Measurements from ENCODE around the gene SCRT2. TPM values are rescaled to one million over a fixed set of nuclear protein-coding genes. Genes with fewer than 3 reads are reported as not detected.

The SCRT2 gene
- total RNA-seq, 1 donor from 2014 or later, result not detected

GRCh38 chr20:676315-676937 is 824 bp upstream of the SCRT2 start:
- Histone ChIP-seq H3K36me3 (ENCODE audit: control insufficient read depth, insufficient read depth, low read length) (no peaks in the 10 kb centered on the region), H3K4me3 (ENCODE audit: low read depth, low read length) (no peak overlapping the region), H3K27me3 (ENCODE audit: control insufficient read depth, insufficient read depth, low read length) (peaks cover 33% of the 10 kb centered on the region)
- DNase-seq (ENCODE audit: low read depth) (no peak), FAIRE-seq (no peak)
- TF ChIP-seq CTCF (IDR thresholded peaks at IDR 0.05; ENCODE audit: insufficient read depth, low read length, severe bottlenecking), result no peak

DNA sequence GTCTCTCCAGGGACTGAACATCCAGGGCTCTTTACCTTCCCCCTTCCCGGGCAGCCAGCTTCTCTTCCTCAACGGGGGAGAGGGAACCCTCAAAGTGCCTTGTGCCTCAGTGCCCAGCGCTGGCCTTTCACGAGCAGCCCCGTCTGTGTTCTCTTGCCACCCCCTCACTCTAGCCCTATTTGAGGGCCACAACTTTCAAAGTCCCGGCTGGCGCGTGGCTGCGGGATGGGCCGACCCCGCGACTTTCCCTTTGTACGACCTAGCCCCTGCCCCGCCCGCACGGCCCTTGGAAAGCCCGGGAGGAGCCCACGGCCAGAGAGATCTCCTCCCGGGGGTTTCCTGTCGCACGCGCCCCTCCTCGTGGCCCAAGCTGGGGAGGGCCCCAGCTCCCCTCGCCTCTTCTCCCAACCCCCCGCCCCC is 559 bp downstream of the SCRT2 start:
- no peak for TF ChIP-seq CTCF (IDR thresholded peaks at IDR 0.05; ENCODE audit: insufficient read depth, low read length, severe bottlenecking)
- no peaks in the 10 kb centered on the region for H3K36me3 ChIP-seq (ENCODE audit: control insufficient read depth, insufficient read depth, low read length)
- H3K27me3 ChIP-seq (ENCODE audit: control insufficient read depth, insufficient read depth, low read length), result peaks cover 40% of the 10 kb centered on the region
- no peak overlapping the region for H3K4me3 ChIP-seq (ENCODE audit: low read depth, low read length)
- no peak for DNase-seq (ENCODE audit: low read depth)
- no peak for FAIRE-seq

DNA sequence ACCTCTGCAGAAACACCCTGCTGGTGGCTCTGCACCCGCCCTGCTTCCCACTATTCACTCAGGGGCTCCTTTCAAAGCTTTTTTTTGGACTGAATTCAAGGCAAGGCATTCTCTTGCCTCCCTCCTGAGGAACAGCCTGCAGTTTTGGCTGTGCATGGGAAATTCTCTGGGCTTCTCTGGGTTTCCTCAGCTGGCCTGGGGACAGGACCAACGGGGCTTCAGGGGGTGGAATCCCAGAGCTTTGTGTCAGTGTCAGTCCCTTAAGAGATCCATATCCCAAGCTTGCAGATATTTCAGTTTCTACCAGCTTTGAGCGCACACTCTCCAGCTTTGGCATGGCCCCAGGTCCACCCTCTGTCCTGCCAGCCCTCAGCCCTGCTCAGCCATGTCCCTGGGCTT is 2.0 kb downstream of the SCRT2 start:
- no peak for TF ChIP-seq CTCF (IDR thresholded peaks at IDR 0.05; ENCODE audit: insufficient read depth, low read length, severe bottlenecking)
- Histone ChIP-seq H3K27me3 (ENCODE audit: control insufficient read depth, insufficient read depth, low read length) (peaks cover 38% of the 10 kb centered on the region), H3K36me3 (ENCODE audit: control insufficient read depth, insufficient read depth, low read length) (no peaks in the 10 kb centered on the region), H3K4me3 (ENCODE audit: low read depth, low read length) (no peak overlapping the region)
- FAIRE-seq (no peak), DNase-seq (ENCODE audit: low read depth) (no peak)

DNA sequence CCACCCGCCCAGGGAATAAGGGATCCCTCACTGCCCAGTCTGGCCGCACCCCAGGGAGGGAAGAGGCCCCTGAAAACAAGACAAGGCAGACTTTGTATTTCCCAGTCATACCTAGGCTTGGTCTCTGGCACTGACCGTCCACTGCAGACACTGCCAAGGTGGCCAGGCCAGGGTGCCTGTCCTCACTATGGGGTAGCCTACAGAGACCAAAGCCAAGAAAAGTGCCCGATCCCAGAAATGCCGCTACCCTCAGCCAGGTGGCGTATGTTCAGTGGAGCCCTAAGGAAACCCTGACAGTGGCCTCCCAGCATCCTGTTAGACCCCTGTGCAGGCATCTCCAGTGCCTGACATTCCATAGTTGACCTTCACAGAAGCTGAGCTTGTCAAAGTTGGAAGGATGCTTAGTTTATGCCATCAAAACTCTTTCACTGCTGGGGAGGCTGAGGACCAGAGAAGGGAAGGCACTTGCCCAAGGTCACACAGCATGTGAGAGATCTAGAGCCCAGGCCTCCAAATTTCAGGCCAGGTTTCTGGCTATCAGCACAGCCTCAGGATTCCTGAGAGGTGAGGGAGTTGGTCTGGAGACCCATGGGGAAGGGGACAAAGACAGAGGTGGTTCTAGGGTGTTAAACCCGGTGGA is 2.5 kb downstream of the SCRT2 start:
- H3K4me3 ChIP-seq (ENCODE audit: low read depth, low read length), result no peak overlapping the region
- peaks cover 39% of the 10 kb centered on the region for H3K27me3 ChIP-seq (ENCODE audit: control insufficient read depth, insufficient read depth, low read length)
- no peaks in the 10 kb centered on the region for H3K36me3 ChIP-seq (ENCODE audit: control insufficient read depth, insufficient read depth, low read length)
- DNase-seq (ENCODE audit: low read depth) (no peak), FAIRE-seq (no peak)
- peak; percentile 45 for TF ChIP-seq CTCF (IDR thresholded peaks at IDR 0.05; ENCODE audit: insufficient read depth, low read length, severe bottlenecking)

- TF ChIP-seq CTCF (IDR thresholded peaks at IDR 0.05; ENCODE audit: insufficient read depth, low read length, severe bottlenecking), result no peak
- DNase-seq (ENCODE audit: low read depth) (no peak), FAIRE-seq (peak; percentile 92)
- Histone ChIP-seq H3K36me3 (ENCODE audit: control insufficient read depth, insufficient read depth, low read length) (no peaks in the 10 kb centered on the region), H3K4me3 (ENCODE audit: low read depth, low read length) (no peak overlapping the region), H3K27me3 (ENCODE audit: control insufficient read depth, insufficient read depth, low read length) (peaks cover 36% of the 10 kb centered on the region)
Measured at GRCh38 chr20:671252-672030, 4.2 kb downstream of the SCRT2 start.
